ENCODE measurements around the gene RAN.
A peak's percentile ranks its signal among the peaks of the same experiment; 100 is the strongest.
"Not testable (repeated sequence)": the region's sequence is repeated elsewhere in the genome, so short reads cannot be mapped to it uniquely, and the experiment has no call there.

RAN gene

DNA sequence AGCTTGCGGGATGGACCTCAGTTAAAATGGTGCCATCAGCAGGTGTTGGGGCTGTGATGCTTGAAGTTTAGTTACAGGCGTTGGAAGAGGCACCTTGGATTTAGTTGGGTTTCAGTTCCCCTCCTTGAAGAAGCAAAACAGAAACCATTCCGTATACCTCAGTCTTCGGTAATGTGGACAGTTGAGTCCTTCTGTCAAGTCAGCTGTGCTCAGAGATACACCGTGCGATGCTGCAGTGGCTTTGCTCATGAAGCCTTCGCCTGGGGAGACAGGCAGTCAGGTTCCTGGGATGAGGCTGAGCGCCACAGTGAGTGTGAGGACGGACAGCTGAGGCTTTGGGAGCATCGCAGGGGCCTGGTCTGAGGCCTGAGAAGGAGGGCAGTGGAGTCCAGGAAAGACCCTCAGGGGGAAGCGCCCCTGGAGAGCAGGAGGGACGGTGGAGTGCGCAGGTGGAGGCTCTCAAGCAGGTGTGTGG is 7.4 kb downstream of the RAN start:
- no peak for DNase-seq

- DNase-seq: no peak
Observed at GRCh38 chr12:130879781-130880389, 8.0 kb downstream of the RAN start.

DNA sequence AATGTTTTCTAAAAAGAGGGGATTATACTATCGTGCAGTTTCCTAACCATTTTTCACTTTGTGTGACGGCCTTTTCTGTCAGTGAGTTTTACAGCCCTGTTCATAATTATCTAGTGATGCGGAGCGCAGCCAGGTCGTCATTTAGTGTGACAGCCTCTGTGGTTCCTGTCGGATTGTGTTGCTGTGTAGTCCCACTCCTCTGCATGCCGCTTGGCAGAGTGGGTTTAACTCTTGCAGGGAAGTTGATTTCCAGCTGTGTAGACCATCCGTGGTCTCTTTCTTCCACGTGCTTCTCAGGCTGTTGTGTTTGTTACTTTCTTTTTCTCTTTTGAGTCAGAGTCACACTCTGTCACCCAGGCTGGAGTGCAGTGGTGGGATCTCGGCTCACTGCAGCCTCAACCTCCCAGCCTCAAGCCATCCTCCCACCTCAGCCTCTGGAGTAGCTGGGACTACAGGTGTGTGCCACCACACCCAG is 8.6 kb downstream of the RAN start:
- peak; percentile 60 for DNase-seq

GRCh38 chr12:130881046-130881445 is 9.2 kb downstream of the RAN start:
- no peak for DNase-seq

DNA sequence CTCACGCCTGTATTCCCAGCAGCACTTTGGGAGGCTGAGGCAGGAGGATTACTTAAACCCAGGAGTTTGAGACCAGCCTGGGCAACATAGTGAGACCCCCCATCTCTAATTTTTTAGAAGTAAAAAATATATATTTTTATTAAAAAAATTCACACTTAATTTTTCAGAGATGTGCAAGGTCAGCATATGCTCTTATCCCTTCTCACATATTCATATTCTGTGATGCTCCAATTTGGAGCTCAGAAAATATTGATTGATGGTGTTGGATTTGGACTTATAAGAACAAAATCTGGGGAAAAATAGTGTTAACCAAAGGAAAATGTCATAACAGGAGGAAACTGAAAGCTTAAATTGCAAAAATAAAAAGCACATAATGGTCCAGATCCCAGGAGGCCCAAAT is 9.7 kb downstream of the RAN start:
- no peak for DNase-seq

DNA sequence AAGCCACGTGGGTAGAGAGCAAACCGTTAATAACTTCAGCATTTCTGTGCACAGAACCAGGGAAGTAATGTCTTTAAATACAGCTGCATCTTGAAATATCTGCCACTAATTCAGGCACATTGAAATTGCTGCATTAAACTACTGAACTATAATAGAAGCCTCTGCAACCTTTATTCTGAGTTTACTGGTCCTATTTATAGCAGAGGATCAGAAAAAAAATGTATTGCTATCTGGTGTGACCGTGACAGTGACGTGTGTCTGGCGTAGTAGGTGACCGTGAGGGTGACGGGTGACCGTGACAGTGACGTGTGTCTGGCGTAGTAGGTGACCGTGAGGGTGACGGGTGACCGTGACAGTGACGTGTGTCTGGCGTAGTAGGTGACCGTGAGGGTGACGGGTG is 15.3 kb downstream of the RAN start:
- DNase-seq: not testable (repeated sequence)

DNA sequence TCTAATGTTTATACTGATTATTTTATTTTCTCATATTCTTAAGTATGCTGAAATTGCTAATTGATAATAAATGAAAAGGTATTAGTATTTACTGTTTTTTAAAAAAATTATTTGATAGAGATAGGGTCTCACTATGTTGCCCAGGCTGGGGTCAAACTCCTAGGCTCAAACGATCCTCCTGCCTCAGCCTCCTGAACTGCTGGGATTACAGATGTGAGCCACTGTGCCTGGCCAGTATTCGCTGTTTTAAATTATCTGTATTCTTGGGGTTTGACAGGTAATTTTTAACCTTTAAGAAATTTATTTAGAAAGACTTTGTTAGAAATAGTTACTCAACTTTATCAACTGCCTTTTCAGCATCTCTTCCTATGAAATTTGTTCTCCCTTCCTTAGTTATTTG is 32.2 kb downstream of the RAN start:
- no peak for DNase-seq

DNA sequence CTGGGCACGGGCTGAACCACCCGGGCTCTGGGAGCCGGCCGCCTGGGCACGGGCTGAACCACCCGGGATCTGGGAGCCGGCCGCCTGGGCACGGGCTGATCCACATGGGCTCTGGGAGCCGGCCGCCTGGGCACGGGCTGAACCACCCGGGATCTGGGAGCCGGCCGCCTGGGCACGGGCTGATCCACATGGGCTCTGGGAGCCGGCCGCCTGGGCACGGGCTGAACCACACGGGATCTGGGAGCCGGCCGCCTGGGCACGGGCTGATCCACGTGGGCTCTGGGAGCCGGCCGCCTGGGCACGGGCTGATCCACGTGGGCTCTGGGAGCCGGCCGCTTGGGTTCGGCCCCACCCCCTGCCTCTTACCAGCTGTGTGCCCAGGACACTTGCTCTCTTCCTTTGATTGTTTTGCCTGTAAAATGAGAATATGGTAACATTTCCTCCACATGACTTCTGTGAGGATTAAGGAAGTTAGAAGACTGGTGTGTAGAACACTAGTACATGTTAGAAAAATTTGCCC is 33.1 kb downstream of the RAN start:
- not testable (repeated sequence) for DNase-seq

GRCh38 chr12:130909111-130909510 is 37.2 kb downstream of the RAN start:
- DNase-seq: no peak

GRCh38 chr12:130911193-130911592 is 39.3 kb downstream of the RAN start:
- no peak for DNase-seq

DNA sequence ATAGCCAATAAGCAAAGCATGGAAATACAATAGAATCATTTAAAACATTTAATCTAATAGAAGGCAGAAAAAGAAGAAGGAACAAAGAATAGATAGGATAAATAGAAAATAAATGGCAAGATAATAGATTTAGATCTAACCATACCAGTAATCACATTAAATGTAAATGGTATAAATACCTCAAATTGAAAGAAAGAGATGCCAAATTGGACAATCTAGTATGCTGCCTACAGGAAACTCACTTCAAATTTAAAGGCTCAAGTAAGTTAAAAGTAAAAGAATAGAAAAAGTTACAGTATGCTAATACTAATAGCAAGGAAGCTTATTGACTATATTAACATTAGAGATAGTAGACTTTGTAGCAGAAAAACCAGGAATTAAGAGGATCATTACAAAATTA is 40.1 kb downstream of the RAN start:
- DNase-seq: no peak

DNA sequence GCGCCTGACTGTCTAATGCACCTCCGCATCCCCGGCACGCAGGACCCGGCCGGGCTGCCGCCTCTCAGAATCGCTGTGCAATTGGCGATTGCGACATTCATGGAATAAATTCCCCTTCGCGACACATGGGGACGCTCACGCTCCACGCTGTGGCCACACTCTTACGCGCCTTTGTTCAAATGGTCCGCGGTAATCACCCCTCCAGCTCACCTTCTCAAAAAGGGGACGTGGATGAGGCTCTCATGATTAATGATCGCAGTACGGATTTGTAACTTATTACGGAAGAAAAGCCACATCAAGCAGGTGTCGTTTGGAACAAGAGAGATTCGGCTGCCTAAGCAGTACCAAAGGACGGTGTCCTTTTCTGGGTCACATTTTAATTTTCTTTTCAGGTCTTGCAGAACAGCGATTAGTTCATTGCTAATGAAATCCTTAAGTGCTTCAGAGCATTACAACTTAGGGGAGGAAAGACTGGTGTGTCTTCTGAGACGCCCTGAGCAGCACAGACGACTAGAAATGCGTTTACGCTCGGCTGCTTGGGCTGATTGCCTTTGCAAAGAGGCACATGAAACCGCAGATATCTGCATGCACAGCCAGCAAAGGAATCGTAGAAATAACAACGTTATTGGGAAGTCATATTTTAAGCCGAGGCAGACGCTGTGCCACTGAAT is 44.5 kb downstream of the RAN start:
- peak; percentile 24 for DNase-seq

GRCh38 chr12:130917607-130918006 is 45.7 kb downstream of the RAN start:
- no peak for DNase-seq

GRCh38 chr12:130919086-130919485 is 47.2 kb downstream of the RAN start:
- DNase-seq: no peak

DNA sequence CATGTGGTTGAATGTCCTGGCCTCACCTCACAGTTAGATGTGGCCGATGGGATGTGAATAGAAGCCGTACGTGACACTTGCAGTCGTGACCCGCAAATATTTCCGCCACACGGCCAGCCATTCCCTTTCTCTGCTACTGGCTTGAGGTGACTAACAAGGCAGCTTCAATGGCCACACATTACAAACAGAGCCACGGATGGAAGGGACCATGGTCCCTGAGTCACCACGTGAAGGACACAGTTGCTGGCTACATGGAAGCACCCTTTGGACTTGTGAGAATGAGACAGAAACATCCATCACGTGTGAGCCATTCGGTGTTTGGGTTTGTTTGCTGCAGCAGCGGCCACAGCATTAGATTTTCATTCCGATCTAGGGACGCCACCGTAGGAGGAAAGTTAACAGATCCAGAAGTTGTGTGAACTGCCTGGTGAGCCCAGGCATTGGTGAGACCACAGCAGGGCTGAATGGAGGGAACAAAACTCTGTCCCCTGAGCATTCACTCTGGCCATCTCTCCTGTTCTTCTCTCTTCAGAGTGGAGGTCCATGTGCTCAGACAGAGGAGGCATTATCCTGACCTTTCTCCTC is 48.3 kb downstream of the RAN start:
- no peak for DNase-seq

DNA sequence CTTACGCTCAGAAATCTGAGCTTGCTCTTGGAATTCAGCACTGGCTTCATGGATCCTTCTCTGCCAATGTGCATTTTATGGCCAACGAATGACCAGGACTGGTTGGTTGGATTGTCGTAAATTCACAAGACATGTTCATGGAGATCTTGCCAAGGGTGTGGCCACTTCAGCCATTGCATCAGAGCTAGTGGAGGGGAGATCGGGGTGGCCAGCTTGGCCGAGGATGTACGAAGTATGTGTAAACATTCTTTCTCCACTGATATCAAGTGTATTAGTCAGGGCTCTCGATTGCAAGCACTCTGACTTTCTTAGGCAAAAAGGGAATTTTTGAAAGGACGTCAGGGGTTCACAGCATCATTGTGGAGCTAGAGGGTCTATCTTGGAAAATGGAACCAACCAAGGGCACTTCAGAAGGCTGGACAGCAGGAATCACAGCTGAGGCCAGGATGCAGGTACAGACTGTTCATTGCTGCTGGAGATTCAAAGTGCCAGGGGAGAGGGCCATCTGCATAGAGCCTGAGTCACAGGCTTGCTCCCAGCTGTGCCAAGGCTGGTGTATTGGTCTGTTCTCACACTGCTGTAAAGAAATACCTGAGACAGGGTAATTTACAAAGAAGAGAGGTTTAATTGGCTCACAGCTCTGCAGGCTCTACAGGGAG is 49.0 kb downstream of the RAN start:
- DNase-seq: no peak

- DNase-seq: no peak
Observed at GRCh38 chr12:130922511-130922953, 50.7 kb downstream of the RAN start.

DNA sequence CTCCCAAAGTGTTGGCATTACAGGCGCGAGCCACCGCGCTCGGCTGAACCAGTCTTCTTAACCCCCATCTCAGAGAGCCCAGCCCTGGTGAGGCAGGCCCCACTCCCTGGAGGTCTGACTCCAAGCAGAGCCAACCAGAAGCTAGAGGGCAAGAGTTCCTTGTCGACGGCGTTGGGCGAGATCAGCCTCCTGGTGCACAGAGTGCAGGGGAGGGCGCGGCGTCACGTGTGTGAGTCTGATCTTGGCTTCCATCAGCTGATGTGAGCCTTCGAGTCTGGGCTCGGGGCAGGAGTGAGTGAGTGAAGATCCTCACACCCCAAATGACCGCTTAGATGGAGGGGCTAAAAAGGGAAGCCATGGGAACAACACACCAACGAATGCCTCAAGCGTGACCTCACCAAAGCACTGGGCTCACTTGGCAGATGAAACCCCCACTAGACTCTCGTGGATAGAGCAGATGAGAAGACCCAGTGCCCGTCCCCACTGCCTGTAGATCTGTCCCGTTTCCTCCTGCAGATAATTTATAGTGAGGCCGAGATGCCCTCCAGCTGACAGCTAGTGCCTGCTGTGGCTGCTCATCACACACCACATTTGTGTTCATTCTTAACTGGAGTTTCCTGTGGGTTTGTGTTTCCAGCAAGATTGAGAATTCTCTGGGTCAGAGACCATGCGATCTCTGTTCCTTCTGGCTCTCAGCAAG is 53.2 kb downstream of the RAN start:
- DNase-seq: no peak

DNA sequence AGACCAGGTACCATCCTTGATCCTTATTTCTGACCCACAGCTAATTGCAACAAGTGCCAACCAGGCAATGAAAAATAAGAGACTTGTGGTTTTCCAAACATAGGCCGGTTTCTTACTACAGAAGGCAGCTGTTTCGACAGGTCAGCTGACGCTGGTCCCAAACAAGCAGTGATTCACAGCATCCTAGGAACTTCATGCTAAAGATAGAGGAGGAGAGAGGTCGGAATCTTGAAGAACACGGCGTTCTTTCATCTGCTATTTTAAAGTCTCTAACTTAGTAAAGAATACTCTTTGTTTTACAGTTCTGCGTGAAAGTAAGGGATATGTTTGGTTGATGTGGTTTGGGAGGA is 53.8 kb downstream of the RAN start:
- no peak for DNase-seq
